Panc1 (cell line): ENCODE measurements around the gene CRIM1.

Source experiments
- CTCF ChIP-seq: fragments of 450-650 bp; IDR thresholded peaks from 2 replicates; pipeline ENCODE4 v1.5.1; 2017; ENCODE audit warnings: mild to moderate bottlenecking
- POLR2AphosphoS5 ChIP-seq: IDR thresholded peaks from 2 replicates; pipeline ENCODE4 v1.6.1; 2012; ENCODE audit warnings: mild to moderate bottlenecking, low read depth, low read length, moderate library complexity

DNA sequence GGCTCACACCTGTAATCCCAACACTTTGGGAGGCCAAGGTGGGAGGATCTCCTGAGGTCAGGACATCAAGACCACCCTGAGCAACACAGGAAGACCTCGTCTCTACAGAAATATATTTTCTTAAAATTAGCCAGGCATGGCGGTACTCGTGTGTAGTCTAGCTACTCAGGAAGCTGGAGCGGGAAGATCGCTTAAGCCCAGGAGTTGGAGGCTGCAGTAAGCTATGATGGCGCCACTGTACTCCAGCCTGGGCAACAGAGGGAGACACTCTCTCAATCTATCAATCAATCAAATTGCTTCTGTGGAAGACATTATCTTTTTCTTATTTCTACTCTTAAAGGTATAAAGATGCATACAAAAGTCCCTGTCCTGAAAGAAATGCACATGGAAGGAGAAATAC is 231.1 kb downstream of the CRIM1 start:
- no peak for TF ChIP-seq CTCF
- no peak for TF ChIP-seq POLR2AphosphoS5
